Neural cell (in vitro differentiated cells): ENCODE measurements around the gene APOL5.

Experiments
- CTCF ChIP-seq: fragments of 450-650 bp; IDR thresholded peaks from 2 replicates; pipeline ENCODE4 v1.5.1; 2014; ENCODE audit warnings: antibody characterized with exemption, mild to moderate bottlenecking, moderate library complexity; ENCODE audit not compliant: poor library complexity, severe bottlenecking
- EP300 ChIP-seq: fragments of 450-650 bp; conservative IDR thresholded peaks from 2 replicates; pipeline ENCODE4 v1.6.1; 2014; ENCODE audit warnings: antibody characterized with exemption, mild to moderate bottlenecking, moderate library complexity; ENCODE audit not compliant: poor library complexity, severe bottlenecking
- POLR2AphosphoS5 ChIP-seq: IDR thresholded peaks from 2 replicates; pipeline ENCODE4 v1.6.1; 2012
- REST ChIP-seq: IDR thresholded peaks from 2 replicates; pipeline ENCODE4 v1.6.1; 2012; ENCODE audit warnings: borderline replicate concordance
- TAF1 ChIP-seq: IDR thresholded peaks from 2 replicates; pipeline ENCODE4 v1.6.1; 2012; ENCODE audit warnings: low read depth

DNA sequence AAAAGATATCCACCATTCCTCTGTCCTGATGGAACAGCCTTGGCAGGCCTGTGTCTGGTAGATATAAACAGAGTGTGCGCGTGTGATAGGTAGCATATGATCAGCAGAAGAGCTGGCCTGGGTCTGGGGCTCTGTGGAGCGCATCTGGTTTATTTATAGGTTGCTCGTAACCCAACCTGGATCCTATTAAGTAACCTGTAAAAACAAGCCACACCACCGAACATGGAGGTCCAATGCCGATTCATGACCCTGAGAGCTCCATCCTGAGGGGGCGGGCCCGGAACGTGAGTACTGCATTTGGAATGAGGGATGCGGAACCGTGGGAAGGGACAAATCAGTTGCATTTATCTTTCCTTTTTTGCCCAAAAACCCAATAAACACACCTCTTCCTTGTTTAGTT lies 31.9 kb upstream of the APOL5 start:
- TF ChIP-seq EP300 (no peak), CTCF (no peak), REST (no peak), TAF1 (no peak), POLR2AphosphoS5 (no peak)
